GM23248 (cell line): ENCODE results near the gene COL15A1. TPM values are rescaled to one million over a fixed set of nuclear protein-coding genes. Genes with fewer than 3 reads are reported as not detected.
A peak's percentile ranks its signal among the peaks of the same experiment; 100 is the strongest.

Experiments used
- DNase-seq: peaks from one replicate; pipeline ENCODE4 v3.0.0-alpha.2; 2015
- H2AFZ ChIP-seq: fragments of 200-600 bp; sonication (generic); 2 replicates; pipeline ENCODE4 v1.6.1; 2016; ENCODE audit warnings: antibody characterized with exemption
- H3F3A ChIP-seq: fragments of 200-600 bp; sonication (generic); 2 replicates; pipeline ENCODE4 v1.6.1; 2016; ENCODE audit warnings: mild to moderate bottlenecking, antibody characterized with exemption, mixed run types; ENCODE audit not compliant: insufficient read depth
- H3K27ac ChIP-seq: fragments of 200-600 bp; sonication (generic); 2 replicates; pipeline ENCODE4 v1.5.1; 2016; ENCODE audit warnings: mild to moderate bottlenecking
- H3K27me3 ChIP-seq: fragments of 200-600 bp; sonication (generic); replicated peaks from 2 replicates; pipeline ENCODE4 v1.6.1; 2016; ENCODE audit warnings: mild to moderate bottlenecking; ENCODE audit not compliant: insufficient read depth
- H3K36me3 ChIP-seq: fragments of 200-600 bp; sonication (generic); 2 replicates; pipeline ENCODE4 v1.6.1; 2016; ENCODE audit warnings: low read depth, mild to moderate bottlenecking
- H3K4me1 ChIP-seq: fragments of 200-600 bp; sonication (generic); 2 replicates; pipeline ENCODE4 v1.6.1; 2016; ENCODE audit warnings: mild to moderate bottlenecking; ENCODE audit not compliant: insufficient read depth
- H3K4me2 ChIP-seq: fragments of 200-600 bp; sonication (generic); one replicate; pipeline ENCODE4 v1.6.1; 2016; ENCODE audit warnings: mild to moderate bottlenecking; ENCODE audit not compliant: unreplicated experiment
- H3K4me3 ChIP-seq: fragments of 200-600 bp; sonication (generic); 2 replicates; pipeline ENCODE4 v1.5.1; 2016; ENCODE audit warnings: mild to moderate bottlenecking
- H3K79me2 ChIP-seq: fragments of 200-600 bp; sonication (generic); 2 replicates; pipeline ENCODE4 v1.6.1; 2016; ENCODE audit warnings: mild to moderate bottlenecking; ENCODE audit not compliant: insufficient read depth
- H3K9ac ChIP-seq: fragments of 200-600 bp; sonication (generic); 2 replicates; pipeline ENCODE4 v1.6.1; 2016; ENCODE audit warnings: mild to moderate bottlenecking
- H3K9me2 ChIP-seq: fragments of 200-600 bp; sonication (generic); 2 replicates; pipeline ENCODE4 v1.6.1; 2016; ENCODE audit warnings: mixed run types, mild to moderate bottlenecking, moderate library complexity; ENCODE audit not compliant: insufficient read depth
- H3K9me3 ChIP-seq: fragments of 200-600 bp; sonication (generic); one replicate; pipeline ENCODE4 v1.6.1; 2017; ENCODE audit warnings: low read depth
- H4K20me1 ChIP-seq: fragments of 200-600 bp; sonication (generic); 2 replicates; pipeline ENCODE4 v1.6.0; 2016; ENCODE audit not compliant: insufficient read depth
- EZH2 ChIP-seq: fragments of 200-600 bp; sonication (generic); IDR thresholded peaks from 2 replicates; pipeline ENCODE4 v1.6.1; 2018; ENCODE audit warnings: antibody characterized with exemption, mild to moderate bottlenecking; ENCODE audit not compliant: insufficient read depth, poor library complexity, severe bottlenecking
- EZH2phosphoT487 ChIP-seq: fragments of 200-600 bp; sonication (generic); IDR thresholded peaks from 2 replicates; pipeline ENCODE4 v1.6.1; 2018; ENCODE audit warnings: antibody characterized with exemption, moderate library complexity, mild to moderate bottlenecking, low read depth; ENCODE audit not compliant: insufficient read depth
- WGBS, 2 experiments: methylation state at CpG; one replicate each; pipeline ENCODE4 v1.1.6; 2015 to 2017; ENCODE audit warnings: low lambda C conversion rate in 2 of 2, low coverage in 1 of 2; ENCODE audit errors: missing lambda C conversion rate in 2 of 2; 5-methylcytosine and 5-hydroxymethylcytosine counted together
- in situ Hi-C: fragments of 300-500 bp; cut with MboI; formaldehyde crosslinking; loops from 2 replicates; pipeline ENCODE4 v1.15.0; 2020
- polyA plus RNA-seq: library from polyadenylated mRNA; unstranded; fragments of >200 nt; fragmentation: Nextera tagmentation; extraction: Ambion mirVana; gene quantifications from 2 replicates; pipeline ENCODE4 v1.2.1, GENCODE V29; 2016
- total RNA-seq: library from RNA; depleted of rRNA; stranded (reverse); fragments of >200 nt; shearing (Covaris generic); gene quantifications from 2 replicates; pipeline ENCODE4 v1.2.3, GENCODE V29; 2014

The COL15A1 gene
- total and polyA plus RNA-seq, 2 experiments from 2014 or later, result 9.7 to 16.8 TPM

- Histone ChIP-seq H3K79me2 (peaks cover 76% of the 10 kb centered on the region), H3K27ac (peak overlapping the region; percentile 23; the same call in 1 of the 2 replicates), H3K36me3 (peaks cover 3% of the 10 kb centered on the region), H3F3A (peaks cover 40% of the 10 kb centered on the region), H4K20me1 (peaks cover 7% of the 10 kb centered on the region), H3K4me3 (peak overlapping the region; percentile 92), H3K9ac (peak overlapping the region; percentile 98; the same call in 1 of the 2 replicates), H3K9me2 (no peaks in the 10 kb centered on the region), H3K4me1 (peaks cover 50% of the 10 kb centered on the region), H3K9me3 (no peaks in the 10 kb centered on the region), H2AFZ (no peak overlapping the region), H3K4me2 (peak overlapping the region; percentile 98), H3K27me3 (no peaks in the 10 kb centered on the region)
- no peak for DNase-seq
- in situ Hi-C loops, result no loop called here
- no peak for TF ChIP-seq EZH2
- no peak for TF ChIP-seq EZH2phosphoT487
- 45 to 54% methylated on average over 2 of the region's 2 CpGs for WGBS, 2 experiments
These were observed 164.4 kb downstream of the COL15A1 start for GRCh38 chr9:99108131-99108530.

DNA sequence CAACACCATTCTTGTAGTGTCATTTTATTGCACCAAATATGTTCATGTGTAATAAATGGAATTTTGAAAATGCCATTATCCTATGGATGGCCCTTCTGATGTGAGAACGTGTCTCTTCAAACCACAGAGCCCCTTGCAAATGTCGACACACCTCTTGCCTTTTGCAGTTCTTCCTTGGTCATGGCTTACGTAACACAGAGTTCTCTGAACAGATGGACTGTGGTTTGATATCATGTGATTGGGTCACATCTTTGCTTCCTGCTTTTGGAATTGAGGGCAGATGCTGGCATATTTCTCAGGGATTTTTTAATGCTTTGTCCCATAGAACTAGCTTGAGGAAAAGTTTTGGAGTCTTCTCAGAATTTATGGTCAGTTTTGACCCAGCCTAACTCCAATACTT lies 165.8 kb downstream of the COL15A1 start:
- Histone ChIP-seq H3K79me2 (peaks cover 90% of the 10 kb centered on the region), H3K4me1 (peaks cover 43% of the 10 kb centered on the region), H3K9me3 (no peaks in the 10 kb centered on the region), H3F3A (peaks cover 33% of the 10 kb centered on the region; the same call in 1 of the 2 replicates), H3K27me3 (no peaks in the 10 kb centered on the region), H3K9ac (no peak overlapping the region), H3K4me3 (no peak overlapping the region), H4K20me1 (peaks cover 11% of the 10 kb centered on the region), H2AFZ (no peak overlapping the region), H3K9me2 (no peaks in the 10 kb centered on the region), H3K4me2 (peak overlapping the region; percentile 17), H3K27ac (peak overlapping the region; percentile 10; the same call in 1 of the 2 replicates), H3K36me3 (peaks cover 3% of the 10 kb centered on the region)
- no peak for TF ChIP-seq EZH2
- no peak for TF ChIP-seq EZH2phosphoT487
- in situ Hi-C loops, result no loop called here
- WGBS, 2 experiments, result 69 to 80% methylated on average over 3 of the region's 3 CpGs
- peak; percentile 69 for DNase-seq

- no peak overlapping the region for H3K4me2 ChIP-seq
These were observed 169.2 kb downstream of the COL15A1 start for GRCh38 chr9:99112750-99113413.

GRCh38 chr9:99113414-99114048 lies 169.8 kb downstream of the COL15A1 start:
- no peak overlapping the region for H3K9ac ChIP-seq
- no peak overlapping the region for H3K4me2 ChIP-seq
- peaks cover 100% of the 10 kb centered on the region for H3K79me2 ChIP-seq
- H3K4me1 ChIP-seq, result peaks cover 28% of the 10 kb centered on the region
- no peaks in the 10 kb centered on the region for H3K9me2 ChIP-seq
- 76 to 79% methylated on average over 2 of the region's 2 CpGs for WGBS, 2 experiments
- in situ Hi-C loops, result no loop called here
- H3F3A ChIP-seq, result 0 out of 2 replicates have a peak, but pooled peaks cover 12% of the 10 kb centered on the region
- peaks cover 21% of the 10 kb centered on the region for H4K20me1 ChIP-seq
- H3K4me3 ChIP-seq, result no peak overlapping the region
- no peak for TF ChIP-seq EZH2
- no peaks in the 10 kb centered on the region for H3K27me3 ChIP-seq
- H2AFZ ChIP-seq, result no peak overlapping the region
- no peak for DNase-seq
- peaks cover 3% of the 10 kb centered on the region for H3K36me3 ChIP-seq
- no peaks in the 10 kb centered on the region for H3K9me3 ChIP-seq
- H3K27ac ChIP-seq, result no peak overlapping the region

More at GRCh38 chr9:99112750-99113413, 169.2 kb downstream of the COL15A1 start:
- Histone ChIP-seq H3K36me3 (peaks cover 3% of the 10 kb centered on the region), H3K27me3 (no peaks in the 10 kb centered on the region), H3K27ac (no peak overlapping the region), H2AFZ (no peak overlapping the region), H3K9me2 (no peaks in the 10 kb centered on the region), H3K9ac (no peak overlapping the region), H3K4me1 (peaks cover 35% of the 10 kb centered on the region), H3K79me2 (peaks cover 100% of the 10 kb centered on the region), H4K20me1 (peaks cover 23% of the 10 kb centered on the region), H3K4me3 (no peak overlapping the region), H3K9me3 (no peaks in the 10 kb centered on the region), H3F3A (0 out of 2 replicates have a peak, but pooled peaks cover 16% of the 10 kb centered on the region)
- TF ChIP-seq EZH2phosphoT487 (no peak), EZH2 (no peak)
- in situ Hi-C loops, result no loop called here
- WGBS, 2 experiments, result 76 to 78% methylated on average over 6 of the region's 6 CpGs
- DNase-seq, result no peak
